Activated B cell treated with CpG ODN at 0.5 μM for 24 hours (primary cell): ENCODE measurements around the gene LCN10. TPM values are rescaled to one million over a fixed set of nuclear protein-coding genes. Genes with fewer than 3 reads are reported as not detected.
A peak's percentile ranks its signal among the peaks of the same experiment; 100 is the strongest.

Experiments used
- ATAC-seq: fragments of 200-7000 bp; cut with Tn5 transposase; one replicate; pipeline ENCODE4 v1.10.0; 2021; ENCODE audit warnings: low read depth, mild to moderate bottlenecking, moderate library complexity
- CTCF ChIA-PET: fragments of 350-600 bp; sonication (Branson Sonifier 250); formaldehyde crosslinking; loops from one replicate; lab custom pipeline; 2021; ENCODE audit warnings: antibody characterized with exemption; lab: Charles Lee
- POLR2A ChIA-PET: fragments of 350-600 bp; sonication (Branson Sonifier 250); formaldehyde crosslinking; loops from one replicate; lab custom pipeline; 2021; ENCODE audit warnings: antibody characterized with exemption; lab: Charles Lee
- DNase-seq: peaks from one replicate; pipeline ENCODE4 v3.0.0; 2022
- H3K27ac Mint-ChIP-seq: one replicate; pipeline ENCODE4 v1.8.0; 2020; ENCODE audit warnings: mixed read lengths
- H3K27me3 Mint-ChIP-seq: one replicate; pipeline ENCODE4 v1.8.0; 2021; ENCODE audit warnings: mixed read lengths
- H3K36me3 Mint-ChIP-seq: one replicate; pipeline ENCODE4 v1.8.0; 2021; ENCODE audit warnings: low read depth, mixed read lengths
- H3K4me1 Mint-ChIP-seq: one replicate; pipeline ENCODE4 v1.8.0; 2021; ENCODE audit warnings: mixed read lengths
- H3K4me3 Mint-ChIP-seq: one replicate; pipeline ENCODE4 v1.8.0; 2020; ENCODE audit warnings: mild to moderate bottlenecking, mixed read lengths
- H3K9me3 Mint-ChIP-seq: one replicate; pipeline ENCODE4 v1.8.0; 2020; ENCODE audit warnings: mixed read lengths
- CTCF ChIP-seq: fragments of 200-600 bp; IDR thresholded peaks from one replicate; pipeline ENCODE4 v1.8.0; 2022; ENCODE audit warnings: antibody characterized with exemption, mild to moderate bottlenecking
- intact Hi-C: fragments of 100-400 bp; cut with micrococcal nuclease; formaldehyde crosslinking; loops from one replicate; pipeline ENCODE4 v1.15.1; 2024
- total RNA-seq: library from RNA; stranded (reverse); gene quantifications from 2 replicates; pipeline ENCODE4 v1.2.3, GENCODE V29; 2022

Gene LCN10
- total RNA-seq, 1 donor from 2014 or later, result 15.9 TPM

- no peak for TF ChIP-seq CTCF
- Mint-ChIP-seq H3K27ac (no peak overlapping the region), H3K27me3 (no peaks in the 10 kb centered on the region), H3K4me1 (peaks cover 42% of the 10 kb centered on the region), H3K36me3 (peaks cover 55% of the 10 kb centered on the region), H3K9me3 (no peaks in the 10 kb centered on the region), H3K4me3 (no peak overlapping the region)
- ChIA-PET POLR2A (interaction anchor here (0.5 to 2.1 kb wide), 4 partner anchors 9 to 348 kb away, joined by 3 to 11 read pairs (median 4); partner anchors contain the start of gene SAPCD2), CTCF (interaction anchor here (0.6 kb wide), 1 partner anchor 51 kb away, joined by 3 read pairs; no protein-coding TSS in a partner anchor)
- DNase-seq (no peak), ATAC-seq (no peak)
- intact Hi-C loops, result no loop called here
These were observed 20.4 kb downstream of the LCN10 start for GRCh38 chr9:136722093-136722968.

- Mint-ChIP-seq H3K27me3 (no peaks in the 10 kb centered on the region), H3K27ac (peak overlapping the region; percentile 56), H3K4me3 (no peak overlapping the region), H3K9me3 (no peaks in the 10 kb centered on the region), H3K4me1 (peaks cover 39% of the 10 kb centered on the region), H3K36me3 (peaks cover 49% of the 10 kb centered on the region)
- ChIA-PET CTCF (no interaction called here), POLR2A (interaction anchor here (0.9 to 2.1 kb wide), 3 partner anchors 8 to 101 kb away, joined by 4 to 11 read pairs (median 4); no protein-coding TSS in a partner anchor)
- ATAC-seq (no peak), DNase-seq (no peak)
- intact Hi-C loops, result no loop called here
- no peak for TF ChIP-seq CTCF
These were observed 21.2 kb downstream of the LCN10 start for GRCh38 chr9:136721339-136722092.

- H3K36me3 Mint-ChIP-seq, result peaks cover 43% of the 10 kb centered on the region
- POLR2A ChIA-PET, result interaction anchor here (0.9 to 1.1 kb wide), 2 partner anchors 14 to 102 kb away, joined by 4 read pairs; no protein-coding TSS in a partner anchor
- no peak for DNase-seq
- CTCF ChIA-PET, result no interaction called here
- peaks cover 34% of the 10 kb centered on the region for H3K4me1 Mint-ChIP-seq
- no peak for TF ChIP-seq CTCF
- peaks cover under 1% of the 10 kb centered on the region for H3K27me3 Mint-ChIP-seq
- no peak for ATAC-seq
- intact Hi-C loops, result no loop called here
- no peaks in the 10 kb centered on the region for H3K9me3 Mint-ChIP-seq
- H3K4me3 Mint-ChIP-seq, result no peak overlapping the region
- peak overlapping the region; percentile 56 for H3K27ac Mint-ChIP-seq
These were observed 21.8 kb downstream of the LCN10 start for GRCh38 chr9:136720898-136721338.

- Mint-ChIP-seq H3K36me3 (peaks cover 38% of the 10 kb centered on the region), H3K9me3 (no peaks in the 10 kb centered on the region), H3K27me3 (peaks cover 3% of the 10 kb centered on the region), H3K27ac (no peak overlapping the region), H3K4me1 (peaks cover 31% of the 10 kb centered on the region), H3K4me3 (no peak overlapping the region)
- ChIA-PET CTCF (no interaction called here), POLR2A (interaction anchor here (8.2 kb wide), 1 partner anchor 8 kb away, joined by 68 read pairs; no protein-coding TSS in a partner anchor)
- intact Hi-C loops, result no loop called here
- ATAC-seq (no peak), DNase-seq (no peak)
- TF ChIP-seq CTCF, result no peak
These were observed 22.4 kb downstream of the LCN10 start for GRCh38 chr9:136720251-136720897.
